Measurements from ENCODE around the gene NPAS4.

DNA sequence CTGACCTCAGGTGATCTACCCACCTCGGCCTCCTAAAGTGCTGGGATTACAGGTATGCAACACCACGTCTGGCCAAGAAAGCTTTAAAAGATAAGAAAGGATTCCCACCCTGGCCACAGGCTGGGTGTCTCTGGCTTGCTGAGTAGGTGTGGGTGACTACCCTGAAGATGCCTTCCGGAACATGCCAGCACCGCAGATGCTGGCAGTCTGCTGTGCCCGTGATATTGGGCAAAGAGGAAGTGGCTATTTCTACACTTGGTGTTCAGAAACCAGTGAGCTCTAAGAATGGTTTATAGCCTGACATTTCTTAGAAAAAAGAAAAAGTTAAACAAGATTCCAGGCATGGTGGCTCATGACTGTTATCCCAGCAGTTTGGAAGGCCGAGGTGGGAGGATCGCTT is 11.8 kb downstream of the NPAS4 start:
- TF ChIP-seq POLR2A (IDR thresholded peaks at IDR 0.05; ENCODE audit: low read depth, low read length): no peak
- TF ChIP-seq POLR2AphosphoS5 (IDR thresholded peaks at IDR 0.05; ENCODE audit: low read depth, low read length): no peak
- TF ChIP-seq TAF1 (IDR thresholded peaks at IDR 0.05; ENCODE audit: borderline replicate concordance, low read depth, low read length): no peak

Measured in GM12892 (cell line).